ENCODE results near the gene MCM9. TPM values are rescaled to one million over a fixed set of nuclear protein-coding genes. Genes with fewer than 3 reads are reported as not detected.

The MCM9 gene
- total and polyA plus RNA-seq, 2 of the 4 experiments (the other 2 are of a cell fraction): 3.5 to 7.2 TPM

- TF ChIP-seq RCOR1 (IDR thresholded peaks at IDR 0.05; ENCODE audit: insufficient replicate concordance, low read length): no peak
These were observed 42.5 kb downstream of the MCM9 start (continued) for GRCh38 chr6:118892355-118892991.

GRCh38 chr6:118890997-118891790 is 43.8 kb downstream of the MCM9 start:
- H2AK9ac ChIP-seq (replicated peaks; ENCODE audit: low read depth, low read length, poor library complexity): no peak overlapping the region
- H4K5ac ChIP-seq (ENCODE audit: low read depth, low read length): no peak overlapping the region
- no TSS peak for BruUV-seq (replicated peaks)
- H2BK5ac ChIP-seq (ENCODE audit: low read depth, low read length, poor library complexity, severe bottlenecking): no peak overlapping the region
- H3K9me3 ChIP-seq (ENCODE audit: control insufficient read depth, insufficient read depth, low read length): no peaks in the 10 kb centered on the region
- H3K23ac ChIP-seq (ENCODE audit: low read depth, low read length): no peak overlapping the region
- no peak overlapping the region for H4K91ac ChIP-seq (ENCODE audit: insufficient read depth, low read depth, low read length)
- dilution Hi-C loops (cut with HindIII; ENCODE audit: low sequenced_read_pairs, unreplicated experiment) (no loop called here), in situ Hi-C loops (cut with MboI; ENCODE audit: low sequenced_read_pairs) (no loop called here), intact Hi-C loops (cut with micrococcal nuclease) (loop anchor here (5.0 to 10.0 kb wide), 3 partner anchors 89 to 336 kb away; partner anchors contain the start of gene FAM184A)
- H3K4me1 ChIP-seq (ENCODE audit: control insufficient read depth, insufficient read depth, low read length): peaks cover 2% of the 10 kb centered on the region; the same call in 1 of the 2 replicates
- no peak for ATAC-seq (ENCODE audit: low read depth)
- WGBS, 2 experiments (ENCODE audit: extremely low coverage in 2 of 2, insufficient read length in 1 of 2): no CpG with 5 or more reads among the region's 5 CpGs
- no peaks in the 10 kb centered on the region for H3K9me1 ChIP-seq (ENCODE audit: insufficient read depth, low read length)
- no peak overlapping the region for H3K4ac ChIP-seq (ENCODE audit: low read depth, low read length)
- no peak overlapping the region for H3K14ac ChIP-seq (replicated peaks; ENCODE audit: low read depth, low read length)
- no peaks in the 10 kb centered on the region for H4K20me1 ChIP-seq (ENCODE audit: insufficient read depth, low read length)
- no peak overlapping the region for H3K56ac ChIP-seq (ENCODE audit: extremely low read depth, insufficient read depth, low read length)
- DNase-seq: no peak
- H3K27ac ChIP-seq (ENCODE audit: insufficient read depth, low read length): no peak overlapping the region
- H3K27me3 ChIP-seq (ENCODE audit: control insufficient read depth, insufficient read depth, low read length): no peaks in the 10 kb centered on the region
- no peak overlapping the region for H3K18ac ChIP-seq (ENCODE audit: low read depth, low read length)
- no peak overlapping the region for H2AFZ ChIP-seq (replicated peaks; ENCODE audit: low read length, poor library complexity)
- ChIA-PET CTCF (interaction anchor here (1.1 kb wide), 1 partner anchor 9 kb away, joined by 4 read pairs; no protein-coding TSS in a partner anchor), POLR2A (ENCODE audit: unreplicated experiment) (no interaction called here)
- H3K36me3 ChIP-seq (ENCODE audit: control insufficient read depth, insufficient read depth, low read length): no peaks in the 10 kb centered on the region
- H3K4me2 ChIP-seq (ENCODE audit: low read depth, low read length): no peak overlapping the region
- peaks cover 16 to 34% of the 10 kb centered on the region in 2 experiments for H3K79me1 ChIP-seq (ENCODE audit: low read depth in 1 of 2, low read length in 2 of 2)
- H4K8ac ChIP-seq (ENCODE audit: low read depth in 2 of 2, low read length in 2 of 2): no peak overlapping the region
- H2BK120ac ChIP-seq (ENCODE audit: low read depth, low read length): no peak overlapping the region
- peak overlapping the region; percentile 11; the same call in 1 of the 2 replicates for H2AK5ac ChIP-seq (ENCODE audit: low read depth, low read length)
- no peak overlapping the region for H2BK15ac ChIP-seq (ENCODE audit: low read depth, low read length)
- no peak overlapping the region for H3K9ac ChIP-seq (ENCODE audit: low read depth, low read length)
- H3K4me3 ChIP-seq (ENCODE audit: insufficient read depth, low read depth, low read length): no peak overlapping the region
- H2BK20ac ChIP-seq (ENCODE audit: low read depth, low read length): no peak overlapping the region
- TF ChIP-seq MAFK (IDR thresholded peaks at IDR 0.05; ENCODE audit: low read depth, low read length) (no peak), BHLHE40 (IDR thresholded peaks at IDR 0.05; ENCODE audit: low read depth, low read length) (no peak), RFX5 (IDR thresholded peaks at IDR 0.05; ENCODE audit: low read depth, low read length) (no peak), MAZ (IDR thresholded peaks at IDR 0.05; ENCODE audit: borderline replicate concordance, low read depth, low read length) (no peak), CTCF (conservative IDR thresholded peaks at IDR 0.05; ENCODE audit: low read depth, low read length) (no peak), MXI1 (IDR thresholded peaks at IDR 0.05; ENCODE audit: borderline replicate concordance, low read depth, low read length) (no peak), RCOR1 (IDR thresholded peaks at IDR 0.05; ENCODE audit: insufficient replicate concordance, low read length) (no peak), SMC3 (IDR thresholded peaks at IDR 0.05; ENCODE audit: low read depth, low read length) (no peak), CEBPB (IDR thresholded peaks at IDR 0.05; ENCODE audit: low read depth, low read length) (no peak), ELK1 (IDR thresholded peaks at IDR 0.05; ENCODE audit: borderline replicate concordance, low read depth, low read length) (no peak), NFE2L2 (IDR thresholded peaks at IDR 0.05; ENCODE audit: low read depth, low read length) (no peak), POLR2A (IDR thresholded peaks at IDR 0.05; ENCODE audit: low read depth, low read length) (no peak), RAD21 (IDR thresholded peaks at IDR 0.05; ENCODE audit: low read length) (no peak)

All from IMR-90 (cell line).